Erythroblast (primary cell): ENCODE data around the gene A4GNT.

Source experiments
- GATA1 ChIP-seq: IDR thresholded peaks from 2 replicates; pipeline ENCODE4 v1.6.1; 2011; ENCODE audit warnings: low read depth, mild to moderate bottlenecking, control low read depth, low read length, moderate library complexity
- POLR2A ChIP-seq: IDR thresholded peaks from 2 replicates; pipeline ENCODE4 v1.6.1; 2011; ENCODE audit warnings: mild to moderate bottlenecking, low read length

DNA sequence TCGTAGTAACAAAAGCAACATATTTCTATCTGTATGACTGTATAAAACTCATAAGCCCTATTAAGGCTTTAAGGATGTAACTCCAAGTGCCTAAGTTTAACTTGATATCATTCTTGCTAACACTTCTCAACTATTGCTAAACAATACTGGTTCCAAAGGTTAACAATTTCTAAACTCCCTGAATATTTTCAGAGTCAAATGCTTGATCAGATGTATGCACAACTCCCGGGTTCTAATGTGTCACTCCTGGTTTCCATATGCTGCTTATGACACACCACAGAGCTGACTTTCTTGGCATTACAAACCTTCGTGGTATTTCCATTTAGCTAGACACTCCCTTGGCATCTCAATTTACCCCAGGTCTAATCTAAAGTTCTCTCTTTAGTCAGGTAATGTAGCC, 43.1 kb downstream of the A4GNT start:
- TF ChIP-seq POLR2A (no peak), GATA1 (no peak)
